ENCODE measurements around the gene PSPH. TPM values are rescaled to one million over a fixed set of nuclear protein-coding genes. Genes with fewer than 3 reads are reported as not detected.
"Not testable (repeated sequence)": the region's sequence is repeated elsewhere in the genome, so short reads cannot be mapped to it uniquely, and the experiment has no call there.

Gene PSPH
- total RNA-seq, 1 experiment from 2014 or later: 126 TPM

GRCh38 chr7:56063500-56063881, 12.2 kb upstream of the PSPH start:
- DNase-seq (ENCODE audit: low spot score): peak; percentile 19

GRCh38 chr7:56062382-56062781, 11.1 kb upstream of the PSPH start:
- no peak for DNase-seq (ENCODE audit: low spot score)

- DNase-seq (ENCODE audit: low spot score): no peak
Measured at GRCh38 chr7:56053993-56054392, 2.7 kb upstream of the PSPH start.

- no peak for DNase-seq (ENCODE audit: low spot score)
Measured at GRCh38 chr7:56053379-56053778, 2.1 kb upstream of the PSPH start.

GRCh38 chr7:56051053-56051338, 248 bp downstream of the PSPH start:
- DNase-seq (ENCODE audit: low spot score): no peak

GRCh38 chr7:56048763-56049162, 2.5 kb downstream of the PSPH start:
- DNase-seq (ENCODE audit: low spot score): peak; percentile 78

- DNase-seq (ENCODE audit: low spot score): no peak
Measured at GRCh38 chr7:56048245-56048644, 3.0 kb downstream of the PSPH start.

GRCh38 chr7:56047446-56048116, 3.7 kb downstream of the PSPH start:
- DNase-seq (ENCODE audit: low spot score): not testable (repeated sequence)

- DNase-seq (ENCODE audit: low spot score): peak; percentile 28
Measured at GRCh38 chr7:56046721-56047445, 4.4 kb downstream of the PSPH start.

GRCh38 chr7:56045758-56046157, 5.5 kb downstream of the PSPH start:
- not testable (repeated sequence) for DNase-seq (ENCODE audit: low spot score)

- no peak for DNase-seq (ENCODE audit: low spot score)
Measured at GRCh38 chr7:56040730-56041129, 10.5 kb downstream of the PSPH start.

GRCh38 chr7:56033671-56034432, 17.4 kb downstream of the PSPH start:
- peak; percentile 88 for DNase-seq (ENCODE audit: low spot score)

- not testable (repeated sequence) for DNase-seq (ENCODE audit: low spot score)
Measured at GRCh38 chr7:56032578-56032977, 18.7 kb downstream of the PSPH start.

- DNase-seq (ENCODE audit: low spot score): not testable (repeated sequence)
Measured at GRCh38 chr7:56031556-56031955, 19.7 kb downstream of the PSPH start.

- no peak for DNase-seq (ENCODE audit: low spot score)
Measured at GRCh38 chr7:56030340-56030739, 20.9 kb downstream of the PSPH start.

- DNase-seq (ENCODE audit: low spot score): no peak
Measured at GRCh38 chr7:56028942-56029630, 22.2 kb downstream of the PSPH start.

- no peak for DNase-seq (ENCODE audit: low spot score)
Measured at GRCh38 chr7:56026538-56026937, 24.7 kb downstream of the PSPH start.

- no peak for DNase-seq (ENCODE audit: low spot score)
Measured at GRCh38 chr7:56023500-56023899, 27.7 kb downstream of the PSPH start.

- no peak for DNase-seq (ENCODE audit: low spot score)
Measured at GRCh38 chr7:56019501-56019900, 31.7 kb downstream of the PSPH start.

GRCh38 chr7:56017015-56017414, 34.2 kb downstream of the PSPH start:
- not testable (repeated sequence) for DNase-seq (ENCODE audit: low spot score)

GRCh38 chr7:56009695-56010094, 41.5 kb downstream of the PSPH start:
- peak; percentile 12 for DNase-seq (ENCODE audit: low spot score)

- DNase-seq (ENCODE audit: low spot score): no peak
Measured at GRCh38 chr7:56007891-56008290, 43.4 kb downstream of the PSPH start.
